ENCODE measurements around the gene SPHK2. TPM values are rescaled to one million over a fixed set of nuclear protein-coding genes. Genes with fewer than 3 reads are reported as not detected.

Gene SPHK2
- total and polyA plus RNA-seq, 9 donors, result 2.9 to 37.2 (median 25.4) TPM

DNA sequence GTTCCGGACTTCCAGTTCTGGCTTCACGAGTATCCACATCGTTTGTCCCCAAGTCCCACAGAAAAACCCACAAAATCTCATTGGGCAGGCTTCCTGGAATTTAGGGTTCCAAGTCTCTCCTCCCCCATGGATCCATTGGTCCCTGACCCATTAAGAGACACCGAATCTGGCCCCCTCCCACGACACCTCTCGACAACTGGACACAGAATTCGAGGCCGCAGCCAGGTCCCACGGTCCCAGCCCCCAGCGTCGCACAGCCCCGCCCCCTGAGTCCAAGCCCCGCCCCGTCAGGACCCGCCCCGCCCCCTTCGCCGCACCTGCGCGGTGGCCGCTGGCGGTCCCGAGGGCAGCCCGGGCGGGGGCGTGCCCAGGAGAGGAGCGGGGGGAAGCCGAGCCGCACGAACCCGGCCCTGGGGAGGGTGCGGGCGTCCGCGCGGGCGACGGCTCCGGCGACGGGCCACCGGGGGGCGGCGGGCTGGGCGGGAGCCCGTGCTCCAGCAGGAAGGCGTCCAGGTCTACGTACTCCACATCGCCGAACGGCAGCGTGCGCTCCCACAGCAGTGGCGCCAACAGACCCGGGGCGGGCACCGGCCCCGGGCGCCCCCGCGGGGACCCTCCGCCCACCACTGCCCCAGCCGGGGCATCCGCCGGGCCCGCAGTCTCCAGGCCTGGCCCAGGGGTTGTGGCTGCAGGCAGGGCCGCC is 16.1 kb downstream of the SPHK2 start:
- intact Hi-C loops (cut with DNase I), result no loop called here
- peak; percentile 82 to 88 (median 84) for DNase-seq

DNA sequence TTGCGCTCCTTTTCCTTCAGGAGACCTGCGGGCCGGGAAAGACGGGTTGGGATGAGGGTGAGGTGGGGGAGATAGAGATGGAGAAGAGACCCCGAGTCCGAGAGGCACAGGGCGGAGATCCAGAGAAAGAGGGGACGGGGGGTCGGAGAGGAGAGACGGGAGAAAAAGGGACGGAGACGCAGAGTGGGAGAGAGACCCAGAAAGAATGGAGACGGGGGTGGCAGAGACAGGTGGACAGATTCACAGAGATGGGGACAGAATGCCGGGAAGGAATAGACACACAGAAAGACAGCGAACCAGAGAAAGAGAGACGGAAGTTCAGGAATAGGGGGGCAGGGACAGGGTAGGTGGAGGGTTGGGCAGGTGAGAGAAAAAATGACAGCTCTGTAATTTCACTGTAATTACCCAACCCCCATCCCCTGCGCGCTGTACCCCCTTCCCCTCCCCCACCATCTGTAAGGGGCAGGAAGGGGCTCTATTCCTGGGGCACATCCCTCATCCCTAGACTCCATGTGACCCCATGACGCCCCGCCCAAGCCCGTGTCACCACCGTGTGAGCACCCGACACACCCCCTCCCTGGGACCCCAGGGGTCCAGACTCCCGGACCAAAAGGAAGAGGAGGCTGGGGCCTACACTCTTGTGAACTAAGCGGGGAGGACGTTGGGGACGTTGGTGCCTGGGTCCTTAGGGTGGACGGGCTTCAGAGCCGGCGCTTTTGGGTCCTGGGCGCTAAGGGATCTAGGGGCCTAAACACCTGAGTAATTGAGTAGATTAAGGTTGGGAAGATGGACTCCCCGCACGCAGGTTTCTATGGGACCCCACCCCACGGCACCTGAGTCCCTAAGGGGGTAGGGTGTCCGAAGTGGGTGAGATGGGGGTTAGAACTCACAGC is 16.9 kb downstream of the SPHK2 start:
- 1 to 2% (median 1%) methylated on average over 35 of the region's 35 CpGs for WGBS, 3 donors
- no peaks in the 10 kb centered on the region for H3K27me3 ChIP-seq
- TF ChIP-seq, protein P1, sequence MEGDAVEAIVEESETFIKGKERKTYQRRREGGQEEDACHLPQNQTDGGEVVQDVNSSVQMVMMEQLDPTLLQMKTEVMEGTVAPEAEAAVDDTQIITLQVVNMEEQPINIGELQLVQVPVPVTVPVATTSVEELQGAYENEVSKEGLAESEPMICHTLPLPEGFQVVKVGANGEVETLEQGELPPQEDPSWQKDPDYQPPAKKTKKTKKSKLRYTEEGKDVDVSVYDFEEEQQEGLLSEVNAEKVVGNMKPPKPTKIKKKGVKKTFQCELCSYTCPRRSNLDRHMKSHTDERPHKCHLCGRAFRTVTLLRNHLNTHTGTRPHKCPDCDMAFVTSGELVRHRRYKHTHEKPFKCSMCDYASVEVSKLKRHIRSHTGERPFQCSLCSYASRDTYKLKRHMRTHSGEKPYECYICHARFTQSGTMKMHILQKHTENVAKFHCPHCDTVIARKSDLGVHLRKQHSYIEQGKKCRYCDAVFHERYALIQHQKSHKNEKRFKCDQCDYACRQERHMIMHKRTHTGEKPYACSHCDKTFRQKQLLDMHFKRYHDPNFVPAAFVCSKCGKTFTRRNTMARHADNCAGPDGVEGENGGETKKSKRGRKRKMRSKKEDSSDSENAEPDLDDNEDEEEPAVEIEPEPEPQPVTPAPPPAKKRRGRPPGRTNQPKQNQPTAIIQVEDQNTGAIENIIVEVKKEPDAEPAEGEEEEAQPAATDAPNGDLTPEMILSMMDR (IDR thresholded peaks at IDR 0.05), result no peak
- TF ChIP-seq POLR2A (IDR thresholded peaks at IDR 0.05) (no peak), EP300 (IDR thresholded peaks at IDR 0.05) (no peak)
- peaks cover 13% of the 10 kb centered on the region for H3K4me1 ChIP-seq (ENCODE audit: insufficient read depth)
- no peaks in the 10 kb centered on the region for H3K36me3 ChIP-seq
- DNase-seq, result peak; percentile 71 to 78 (median 76)
- intact Hi-C loops (cut with DNase I), result no loop called here
- no peaks in the 10 kb centered on the region for H3K9me3 ChIP-seq
- H3K4me3 ChIP-seq, result peak overlapping the region; percentile 60
- H3K27ac ChIP-seq, result peak overlapping the region; percentile 89 to 93

More for the DNA sequence above, 16.1 kb downstream of the SPHK2 start:
- Histone ChIP-seq H3K27me3 (no peaks in the 10 kb centered on the region), H3K9me3 (no peaks in the 10 kb centered on the region), H3K4me3 (peak overlapping the region; percentile 60), H3K27ac (peak overlapping the region; percentile 89 to 93), H3K4me1 (ENCODE audit: insufficient read depth) (peaks cover 20% of the 10 kb centered on the region), H3K36me3 (no peaks in the 10 kb centered on the region)
- peak; percentile 48 for TF ChIP-seq POLR2A (IDR thresholded peaks at IDR 0.05)
- TF ChIP-seq, protein P1 (IDR thresholded peaks at IDR 0.05), result no peak
- 1 to 2% (median 2%) methylated on average over 32 to 67 of the region's 67 CpGs for WGBS, 3 donors

DNA sequence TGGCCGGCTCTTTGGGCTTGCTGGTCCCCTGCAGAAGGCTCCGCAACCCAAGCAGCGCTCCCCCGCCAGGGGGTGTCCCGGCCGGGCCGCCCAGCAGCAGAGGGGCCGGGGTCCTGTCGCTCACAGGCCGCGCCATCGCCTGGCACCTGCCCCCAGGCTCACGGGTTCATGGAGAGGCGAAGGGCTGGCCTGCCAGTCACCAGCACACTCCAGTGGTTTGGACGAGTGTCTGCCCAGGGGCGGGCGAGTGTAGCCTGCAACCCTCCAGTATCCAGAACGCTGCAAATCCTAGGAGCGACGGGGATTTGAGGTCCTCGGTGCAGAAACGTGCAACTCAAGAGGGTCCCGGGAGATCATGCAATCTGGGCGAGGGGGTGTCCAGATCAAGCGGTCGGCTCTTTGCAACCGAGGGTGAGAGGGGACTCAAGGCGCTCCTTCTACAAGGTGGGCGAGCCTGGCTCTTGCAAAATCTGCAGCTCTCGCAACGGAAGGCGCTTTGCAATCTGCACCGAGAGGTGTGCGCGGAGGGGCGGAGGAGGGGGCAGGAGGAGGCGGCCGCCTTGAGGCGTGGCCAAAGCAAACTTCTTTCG is 17.6 kb downstream of the SPHK2 start, which contains the start of gene DBP:
TSS of gene DBP (minus strand) at position 521 of the 590 bp plus-strand sequence. CDS start at position 136, 385 bp downstream.
- no peak for TF ChIP-seq EP300 (IDR thresholded peaks at IDR 0.05)
- TF ChIP-seq, protein P1 (IDR thresholded peaks at IDR 0.05), result peak in 1 of 3 donors; percentile 30
- peak; percentile 42 for TF ChIP-seq POLR2A (IDR thresholded peaks at IDR 0.05)
- Histone ChIP-seq H3K9me3 (no peaks in the 10 kb centered on the region), H3K36me3 (no peaks in the 10 kb centered on the region), H3K27me3 (no peaks in the 10 kb centered on the region), H3K4me1 (ENCODE audit: insufficient read depth) (peaks cover 13% of the 10 kb centered on the region), H3K27ac (peak within 1 kb of the TSS; percentile 89 to 93), H3K4me3 (peak within 1 kb of the TSS; percentile 60)
- intact Hi-C loops (cut with DNase I), result no loop called here
- 0 to 2% (median 0%) methylated on average over 30 to 40 of the region's 40 CpGs for WGBS, 3 donors
- DNase-seq, result peak in 3 of 5 donors; percentile 74 to 77 (median 76)

DNA sequence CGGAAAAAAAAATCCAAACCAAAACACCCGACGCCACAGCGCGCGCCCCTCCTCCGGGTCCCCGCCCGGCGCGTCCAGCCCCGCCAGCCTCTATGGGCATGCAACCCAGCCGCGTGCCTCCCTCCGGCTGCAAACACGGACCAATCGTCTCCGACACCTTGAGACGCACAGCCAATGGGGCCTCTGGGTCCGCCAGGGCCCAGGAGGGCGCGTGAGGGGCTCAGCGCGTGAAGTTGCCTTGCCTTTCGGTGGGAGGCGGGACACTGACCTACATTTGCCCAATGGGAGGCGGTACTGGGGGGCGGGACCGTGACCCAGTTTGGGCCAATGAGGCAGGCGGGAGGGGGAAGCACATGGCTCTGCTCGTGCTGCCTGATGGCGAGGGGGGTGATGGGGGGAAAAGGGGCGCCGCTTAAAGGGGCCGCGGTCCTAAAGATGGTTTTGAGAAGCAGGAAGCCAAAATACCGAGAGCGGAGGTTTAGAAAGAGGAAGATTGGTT is 18.2 kb downstream of the SPHK2 start:
- peak; percentile 99 to 100 (median 100) for DNase-seq
- Histone ChIP-seq H3K4me3 (peak overlapping the region; percentile 60), H3K9me3 (no peaks in the 10 kb centered on the region), H3K4me1 (ENCODE audit: insufficient read depth) (peaks cover 13% of the 10 kb centered on the region), H3K27me3 (no peaks in the 10 kb centered on the region), H3K27ac (peak overlapping the region; percentile 89 to 93), H3K36me3 (no peaks in the 10 kb centered on the region)
- intact Hi-C loops (cut with DNase I), result no loop called here
- WGBS, 3 donors, result 0 to 1% (median 1%) methylated on average over 38 of the region's 38 CpGs
- TF ChIP-seq EP300 (IDR thresholded peaks at IDR 0.05) (peak; percentile 63), POLR2A (IDR thresholded peaks at IDR 0.05) (peak; percentile 6)
- TF ChIP-seq, protein P1 (IDR thresholded peaks at IDR 0.05), result no peak

Data from ovary (tissue), 9 donors.